GM23338 (cell line): ENCODE data around the gene INHBC. TPM values are rescaled to one million over a fixed set of nuclear protein-coding genes. Genes with fewer than 3 reads are reported as not detected.

Source experiments
- ATAC-seq: fragments of 200-7000 bp; cut with Tn5 transposase; 3 replicates; pipeline ENCODE4 v1.9.1; 2020
- DNase-seq: peaks from one replicate; pipeline ENCODE4 v3.0.0-alpha.2; 2015; ENCODE audit warnings: low spot score
- H2AFZ ChIP-seq: fragments of 200-600 bp; sonication (generic); 2 replicates; pipeline ENCODE4 v1.8.0; 2016; ENCODE audit warnings: antibody characterized with exemption, mild to moderate bottlenecking, moderate library complexity
- H3F3A ChIP-seq: fragments of 200-600 bp; sonication (generic); replicated peaks from 2 replicates; pipeline ENCODE4 v1.8.0; 2017; ENCODE audit warnings: antibody characterized with exemption, mixed run types, low read depth
- H3K27ac ChIP-seq: fragments of 200-600 bp; sonication (generic); 2 replicates; pipeline ENCODE4 v1.6.1; 2016; ENCODE audit warnings: low read depth
- H3K27me3 ChIP-seq: fragments of 200-600 bp; sonication (generic); 2 replicates; pipeline ENCODE4 v1.8.0; 2016; ENCODE audit warnings: mild to moderate bottlenecking, mixed run types, moderate library complexity; ENCODE audit not compliant: insufficient read depth
- H3K36me3 ChIP-seq: fragments of 200-600 bp; sonication (generic); 2 replicates; pipeline ENCODE4 v1.8.0; 2016; ENCODE audit warnings: mild to moderate bottlenecking; ENCODE audit not compliant: insufficient read depth
- H3K4me1 ChIP-seq: fragments of 200-600 bp; sonication (generic); 2 replicates; pipeline ENCODE4 v1.8.0; 2016; ENCODE audit warnings: mild to moderate bottlenecking, moderate library complexity; ENCODE audit not compliant: insufficient read depth
- H3K4me2 ChIP-seq: fragments of 200-600 bp; sonication (generic); 2 replicates; pipeline ENCODE4 v1.7.1; 2017; ENCODE audit warnings: mixed run types
- H3K4me3 ChIP-seq: fragments of 200-600 bp; sonication (generic); 2 replicates; pipeline ENCODE4 v1.6.1; 2016; ENCODE audit warnings: mixed run types
- H3K79me2 ChIP-seq: fragments of 200-600 bp; sonication (generic); replicated peaks from 2 replicates; pipeline ENCODE4 v1.8.0; 2017; ENCODE audit warnings: mild to moderate bottlenecking; ENCODE audit not compliant: insufficient read depth
- H3K9me2 ChIP-seq: fragments of 200-600 bp; sonication (generic); 2 replicates; pipeline ENCODE4 v1.8.0; 2017; ENCODE audit not compliant: insufficient read depth
- H4K20me1 ChIP-seq: fragments of 200-600 bp; sonication (generic); replicated peaks from 2 replicates; pipeline ENCODE4 v1.8.0; 2017; ENCODE audit warnings: mild to moderate bottlenecking; ENCODE audit not compliant: insufficient read depth
- H3K27ac Mint-ChIP-seq: 2 replicates; pipeline ENCODE4 v1.8.0; 2020; ENCODE audit warnings: inconsistent platforms, mild to moderate bottlenecking, moderate library complexity, mixed read lengths
- H3K27me3 Mint-ChIP-seq: 3 replicates; pipeline ENCODE4 v1.8.0; 2022; ENCODE audit warnings: low read depth, mild to moderate bottlenecking, moderate library complexity, mixed read lengths, inconsistent platforms; ENCODE audit not compliant: insufficient read depth, poor library complexity
- H3K36me3 Mint-ChIP-seq: 3 replicates; pipeline ENCODE4 v1.8.0; 2021; ENCODE audit warnings: low read depth, mild to moderate bottlenecking, inconsistent platforms, moderate library complexity, mixed read lengths
- H3K4me1 Mint-ChIP-seq: 3 replicates; pipeline ENCODE4 v1.8.0; 2020; ENCODE audit warnings: mild to moderate bottlenecking, inconsistent platforms, mixed read lengths
- H3K4me3 Mint-ChIP-seq: 3 replicates; pipeline ENCODE4 v1.8.0; 2021; ENCODE audit warnings: moderate library complexity, mild to moderate bottlenecking, inconsistent platforms, mixed read lengths
- H3K9me3 Mint-ChIP-seq: 3 replicates; pipeline ENCODE4 v1.8.0; 2020; ENCODE audit warnings: moderate library complexity, mild to moderate bottlenecking, inconsistent platforms, mixed read lengths
- CREB1 ChIP-seq: fragments of 250-450 bp; sonication (Bioruptor Pico); IDR thresholded peaks from 2 replicates; pipeline ENCODE4 v1.5.0; 2020; ENCODE audit warnings: low read depth, mild to moderate bottlenecking, moderate library complexity
- CTCF ChIP-seq, 2 experiments: fragments of 200-600 bp in 1 of 2; sonication (generic) in 1 of 2; conservative IDR thresholded peaks; 2 replicates each; pipeline versions ENCODE4 v1.5.1 to v1.6.1; 2016 to 2017; ENCODE audit warnings: antibody characterized with exemption in 2 of 2, low read depth in 2 of 2, mild to moderate bottlenecking in 2 of 2, moderate library complexity in 1 of 2
- ETS1 ChIP-seq: IDR thresholded peaks from 2 replicates; pipeline ENCODE4 v1.6.1; 2016; ENCODE audit warnings: antibody characterized with exemption
- EZH2 ChIP-seq: fragments of 200-600 bp; sonication (generic); IDR thresholded peaks from one replicate; pipeline ENCODE4 v1.8.0; 2017; ENCODE audit warnings: antibody characterized with exemption, mild to moderate bottlenecking, low read depth; ENCODE audit not compliant: unreplicated experiment
- EZH2phosphoT487 ChIP-seq: fragments of 200-600 bp; sonication (generic); IDR thresholded peaks from one replicate; pipeline ENCODE4 v1.8.1; 2018; ENCODE audit warnings: antibody characterized with exemption; ENCODE audit not compliant: unreplicated experiment
- NANOG ChIP-seq: IDR thresholded peaks from 2 replicates; pipeline ENCODE4 v1.6.1; 2016; ENCODE audit warnings: antibody characterized with exemption, borderline replicate concordance
- POLR2AphosphoS5 ChIP-seq: IDR thresholded peaks from 2 replicates; pipeline ENCODE4 v1.6.1; 2016; ENCODE audit warnings: antibody characterized with exemption, low read depth
- REST ChIP-seq: IDR thresholded peaks from one replicate; pipeline ENCODE4 v1.6.1; 2018; ENCODE audit warnings: antibody characterized with exemption; ENCODE audit not compliant: unreplicated experiment
- STAT1 ChIP-seq: IDR thresholded peaks from one replicate; pipeline ENCODE4 v1.6.1; 2016; ENCODE audit warnings: antibody characterized with exemption; ENCODE audit not compliant: unreplicated experiment
- ZNF114 ChIP-seq: fragments of 250-450 bp; sonication (Bioruptor Pico); IDR thresholded peaks from 2 replicates; pipeline ENCODE4 v1.5.0; 2020; ENCODE audit warnings: mild to moderate bottlenecking, moderate library complexity
- ZNF331 ChIP-seq: fragments of 250-450 bp; sonication (Bioruptor Pico); IDR thresholded peaks from 2 replicates; pipeline ENCODE4 v1.5.0; 2020; ENCODE audit warnings: low read depth, mild to moderate bottlenecking, moderate library complexity
- ZNF462 ChIP-seq: fragments of 250-450 bp; sonication (Bioruptor Pico); IDR thresholded peaks from 2 replicates; pipeline ENCODE4 v1.5.0; 2020; ENCODE audit warnings: mild to moderate bottlenecking, moderate library complexity
- polyA plus RNA-seq: library from polyadenylated mRNA; unstranded; fragments of >200 nt; fragmentation: Nextera tagmentation; extraction: Ambion mirVana; gene quantifications from 2 replicates; pipeline ENCODE4 v1.2.1, GENCODE V29; 2016
- total RNA-seq: library from RNA; depleted of rRNA; stranded (reverse); fragments of >200 nt; shearing (Covaris generic); gene quantifications from 2 replicates; pipeline ENCODE4 v1.2.3, GENCODE V29; 2014

The INHBC gene
- total and polyA plus RNA-seq, 2 experiments from 2014 or later = 0.53 TPM; not detected in 1

- Mint-ChIP-seq H3K36me3 (peaks cover 18% of the 10 kb centered on the region; the same call in 2 of the 3 replicates), H3K27ac (peak overlapping the region; percentile 94; the same call in 1 of the 2 replicates), H3K4me3 (peak overlapping the region; percentile 82), H3K4me1 (peaks cover 23% of the 10 kb centered on the region), H3K9me3 (no peaks in the 10 kb centered on the region; the same call in 2 of the 3 replicates), H3K27me3 (peaks cover 34% of the 10 kb centered on the region)
- DNase-seq (no peak), ATAC-seq (no peak)
- H2AFZ ChIP-seq = no peak overlapping the region
- H3K79me2 ChIP-seq = peaks cover 9% of the 10 kb centered on the region
- peaks cover 13% of the 10 kb centered on the region for H3K4me1 ChIP-seq
- TF ChIP-seq ZNF462 (CRISPR knock-in tag) (no peak), CREB1 (CRISPR knock-in tag) (no peak), ZNF331 (CRISPR knock-in tag) (no peak), STAT1 (no peak), EZH2phosphoT487 (no peak), CTCF (conservative IDR thresholded peaks at IDR 0.05; ENCODE audit: low read depth in 2 of 2) (no peak), POLR2AphosphoS5 (no peak), EZH2 (no peak), ETS1 (no peak), REST (no peak), ZNF114 (CRISPR knock-in tag) (no peak), NANOG (no peak)
- H4K20me1 ChIP-seq = no peaks in the 10 kb centered on the region; the same call in 1 of the 2 replicates
- H3K4me2 ChIP-seq = peak overlapping the region; percentile 100; the same call in 1 of the 2 replicates
- H3F3A ChIP-seq = peaks cover 22% of the 10 kb centered on the region
- no peaks in the 10 kb centered on the region for H3K9me2 ChIP-seq
- no peaks in the 10 kb centered on the region for H3K36me3 ChIP-seq
- no peak overlapping the region for H3K27ac ChIP-seq
- H3K4me3 ChIP-seq = peak overlapping the region; percentile 97; the same call in 1 of the 2 replicates
- no peaks in the 10 kb centered on the region for H3K27me3 ChIP-seq
Measured at GRCh38 chr12:57462912-57463253, 28.3 kb downstream of the INHBC start.
